H9 (cell line): ENCODE measurements around the gene PRR7. TPM values are rescaled to one million over a fixed set of nuclear protein-coding genes. Genes with fewer than 3 reads are reported as not detected.

Source experiments
- DNase-seq: peaks from one replicate; pipeline ENCODE4 v3.0.0-alpha.2; 2017
- H2AFZ ChIP-seq: one replicate; pipeline ENCODE4 v1.6.1; 2013; ENCODE audit warnings: mild to moderate bottlenecking, low read length, control low read depth, moderate library complexity
- H2AK5ac ChIP-seq: 2 replicates; pipeline ENCODE4 v1.6.1; 2013; ENCODE audit warnings: low read length, control low read depth, mixed read lengths; ENCODE audit not compliant: insufficient read length
- H2BK120ac ChIP-seq: one replicate; pipeline ENCODE4 v1.6.1; 2013; ENCODE audit warnings: low read depth, mild to moderate bottlenecking, low read length, control low read depth, inconsistent platforms; ENCODE audit not compliant: poor library complexity, severe bottlenecking
- H2BK12ac ChIP-seq: 2 replicates; pipeline ENCODE4 v1.6.1; 2013; ENCODE audit warnings: low read length, control low read depth, mixed read lengths, low read depth; ENCODE audit not compliant: insufficient read length
- H2BK15ac ChIP-seq: 2 replicates; pipeline ENCODE4 v1.6.1; 2013; ENCODE audit warnings: low read depth, low read length, control low read depth
- H2BK20ac ChIP-seq: one replicate; pipeline ENCODE4 v1.6.1; 2013; ENCODE audit warnings: low read depth, mild to moderate bottlenecking, low read length, control low read depth, inconsistent platforms; ENCODE audit not compliant: poor library complexity, severe bottlenecking
- H2BK5ac ChIP-seq: 2 replicates; pipeline ENCODE4 v1.6.1; 2013; ENCODE audit warnings: low read length, control low read depth, mixed read lengths; ENCODE audit not compliant: insufficient read length
- H3K14ac ChIP-seq: 2 replicates; pipeline ENCODE4 v1.6.1; 2013; ENCODE audit warnings: low read length, control low read depth; ENCODE audit not compliant: insufficient read depth
- H3K18ac ChIP-seq: 2 replicates; pipeline ENCODE4 v1.6.1; 2013; ENCODE audit warnings: low read depth, mild to moderate bottlenecking, mixed read lengths, low read length, control low read depth; ENCODE audit not compliant: insufficient read length
- H3K23ac ChIP-seq: 2 replicates; pipeline ENCODE4 v1.6.1; 2013; ENCODE audit warnings: low read length, control low read depth, mixed read lengths, low read depth; ENCODE audit not compliant: insufficient read length
- H3K23me2 ChIP-seq: 2 replicates; pipeline ENCODE4 v1.6.1; 2013; ENCODE audit warnings: low read depth, mild to moderate bottlenecking, mixed read lengths, low read length, control low read depth; ENCODE audit not compliant: insufficient read length, poor library complexity, severe bottlenecking
- H3K27ac ChIP-seq: 2 replicates; pipeline ENCODE4 v1.5.1; 2013; ENCODE audit warnings: low read length, control low read depth, mixed read lengths, low read depth; ENCODE audit not compliant: insufficient read length
- H3K27me3 ChIP-seq: 2 replicates; pipeline ENCODE4 v1.6.1; 2013; ENCODE audit warnings: low read length, control low read depth, inconsistent platforms; ENCODE audit not compliant: insufficient read depth
- H3K4ac ChIP-seq: 2 replicates; pipeline ENCODE4 v1.6.1; 2013; ENCODE audit warnings: low read depth, mild to moderate bottlenecking, control low read depth, inconsistent platforms, low read length, moderate library complexity
- H3K4me1 ChIP-seq: 2 replicates; pipeline ENCODE4 v1.6.1; 2013; ENCODE audit warnings: low read length, control low read depth, inconsistent platforms; ENCODE audit not compliant: insufficient read depth
- H3K4me2 ChIP-seq: 2 replicates; pipeline ENCODE4 v1.6.1; 2013; ENCODE audit warnings: low read length, control low read depth, mixed read lengths; ENCODE audit not compliant: insufficient read length, insufficient read depth
- H3K56ac ChIP-seq: 2 replicates; pipeline ENCODE4 v1.6.1; 2013; ENCODE audit warnings: low read depth, mild to moderate bottlenecking, mixed read lengths, low read length, control low read depth; ENCODE audit not compliant: insufficient read length
- H3K79me1 ChIP-seq: 2 replicates; pipeline ENCODE4 v1.6.1; 2013; ENCODE audit warnings: low read depth, mild to moderate bottlenecking, moderate library complexity, low read length, control low read depth, inconsistent platforms; ENCODE audit not compliant: insufficient read depth, poor library complexity, severe bottlenecking
- H3K79me2 ChIP-seq: 2 replicates; pipeline ENCODE4 v1.6.1; 2013; ENCODE audit warnings: low read length, control low read depth, inconsistent platforms; ENCODE audit not compliant: insufficient read depth
- H3K9ac ChIP-seq: 2 replicates; pipeline ENCODE4 v1.6.1; 2013; ENCODE audit warnings: low read length, control low read depth, mixed read lengths; ENCODE audit not compliant: insufficient read length; ENCODE audit errors: extremely low read depth
- H3K9me3 ChIP-seq: one replicate; pipeline ENCODE4 v1.6.1; 2013; ENCODE audit warnings: low read depth, low read length, inconsistent platforms; ENCODE audit not compliant: control insufficient read depth
- H3T11ph ChIP-seq: one replicate; pipeline ENCODE4 v1.6.1; 2013; ENCODE audit warnings: mild to moderate bottlenecking, low read length, control low read depth, inconsistent platforms
- H4K20me1 ChIP-seq: one replicate; pipeline ENCODE4 v1.6.1; 2013; ENCODE audit not compliant: control insufficient read depth, insufficient read length, insufficient read depth
- H4K5ac ChIP-seq: 2 replicates; pipeline ENCODE4 v1.6.1; 2013; ENCODE audit warnings: low read depth, mild to moderate bottlenecking, mixed read lengths, low read length, control low read depth; ENCODE audit not compliant: insufficient read length
- H4K8ac ChIP-seq: replicated peaks from 2 replicates; pipeline ENCODE4 v1.6.1; 2013; ENCODE audit warnings: low read length, control low read depth, mixed read lengths, low read depth; ENCODE audit not compliant: insufficient read length
- H4K91ac ChIP-seq: 2 replicates; pipeline ENCODE4 v1.6.1; 2013; ENCODE audit warnings: low read depth, mild to moderate bottlenecking, moderate library complexity, mixed read lengths, low read length, control low read depth; ENCODE audit not compliant: insufficient read length
- H3K27ac Mint-ChIP-seq, 3 experiments: 2 replicates in 2 of 3; 3 replicates in 1 of 3; pipeline ENCODE4 v1.8.0; 2020 to 2021; ENCODE audit warnings: mixed read lengths in 3 of 3, mild to moderate bottlenecking in 1 of 3, moderate library complexity in 1 of 3
- H3K27me3 Mint-ChIP-seq: 2 replicates; pipeline ENCODE4 v1.8.0; 2021; ENCODE audit warnings: low read depth, mild to moderate bottlenecking, moderate library complexity, mixed read lengths
- H3K36me3 Mint-ChIP-seq, 3 experiments: 2 replicates in 2 of 3; 3 replicates in 1 of 3; pipeline ENCODE4 v1.8.0; 2020 to 2021; ENCODE audit warnings: low read depth in 3 of 3, mixed read lengths in 3 of 3; ENCODE audit not compliant: insufficient read depth in 1 of 3
- H3K4me1 Mint-ChIP-seq, 2 experiments: 2 replicates each; pipeline ENCODE4 v1.8.0; 2020; ENCODE audit warnings: mixed read lengths in 2 of 2
- H3K4me3 Mint-ChIP-seq, 2 experiments: 2 replicates in 1 of 2; 3 replicates in 1 of 2; pipeline ENCODE4 v1.8.0; 2020 to 2021; ENCODE audit warnings: mild to moderate bottlenecking in 2 of 2, mixed read lengths in 2 of 2, moderate library complexity in 1 of 2
- H3K9me3 Mint-ChIP-seq, 2 experiments: 2 replicates in 1 of 2; 3 replicates in 1 of 2; pipeline ENCODE4 v1.8.0; 2020; ENCODE audit warnings: mild to moderate bottlenecking in 2 of 2, mixed read lengths in 2 of 2, moderate library complexity in 1 of 2
- WGBS: extraction: QIAGEN DNeasy Blood & Tissue Kit; methylation state at CpG from one replicate; pipeline ENCODE4 v1.1.7; 2013; ENCODE audit warnings: missing lambda C conversion rate, low lambda C conversion rate, mixed read lengths; ENCODE audit not compliant: insufficient read length; ENCODE audit errors: extremely low coverage; 5-methylcytosine and 5-hydroxymethylcytosine counted together
- total RNA-seq: library from RNA; stranded (reverse); gene quantifications from 2 replicates; pipeline ENCODE4 v1.2.1, GENCODE V29; 2021
- TF ChIP-seq, protein P1 (sequence below): fragments of 200-600 bp; sonication (generic); conservative IDR thresholded peaks from 3 replicates; pipeline ENCODE4 v1.8.0; 2021; ENCODE audit warnings: antibody characterized with exemption, mild to moderate bottlenecking

PRR7 gene
- total RNA-seq, 1 experiment from 2014 or later: 9.6 TPM

GRCh38 chr5:177487144-177487543, 40.5 kb downstream of the PRR7 start:
- Histone ChIP-seq H2AK5ac (no peak overlapping the region), H3K27ac (no peak overlapping the region), H3K14ac (no peak overlapping the region), H3K9ac (no peak overlapping the region), H3K27me3 (no peaks in the 10 kb centered on the region), H2BK5ac (no peak overlapping the region), H4K5ac (no peak overlapping the region), H3K4ac (no peak overlapping the region), H4K20me1 (no peaks in the 10 kb centered on the region), H3K56ac (no peak overlapping the region), H3K23ac (no peak overlapping the region), H4K91ac (no peak overlapping the region), H2BK12ac (no peak overlapping the region), H2AFZ (no peak overlapping the region), H3T11ph (no peak overlapping the region), H3K18ac (no peak overlapping the region), H2BK120ac (no peak overlapping the region), H3K4me1 (no peaks in the 10 kb centered on the region; the same call in 1 of the 2 replicates), H3K79me1 (no peaks in the 10 kb centered on the region), H3K79me2 (no peaks in the 10 kb centered on the region), H4K8ac (no peak overlapping the region), H3K23me2 (no peaks in the 10 kb centered on the region), H3K9me3 (no peaks in the 10 kb centered on the region), H2BK15ac (no peak overlapping the region), H2BK20ac (no peak overlapping the region), H3K4me2 (no peak overlapping the region)
- TF ChIP-seq, protein P1, sequence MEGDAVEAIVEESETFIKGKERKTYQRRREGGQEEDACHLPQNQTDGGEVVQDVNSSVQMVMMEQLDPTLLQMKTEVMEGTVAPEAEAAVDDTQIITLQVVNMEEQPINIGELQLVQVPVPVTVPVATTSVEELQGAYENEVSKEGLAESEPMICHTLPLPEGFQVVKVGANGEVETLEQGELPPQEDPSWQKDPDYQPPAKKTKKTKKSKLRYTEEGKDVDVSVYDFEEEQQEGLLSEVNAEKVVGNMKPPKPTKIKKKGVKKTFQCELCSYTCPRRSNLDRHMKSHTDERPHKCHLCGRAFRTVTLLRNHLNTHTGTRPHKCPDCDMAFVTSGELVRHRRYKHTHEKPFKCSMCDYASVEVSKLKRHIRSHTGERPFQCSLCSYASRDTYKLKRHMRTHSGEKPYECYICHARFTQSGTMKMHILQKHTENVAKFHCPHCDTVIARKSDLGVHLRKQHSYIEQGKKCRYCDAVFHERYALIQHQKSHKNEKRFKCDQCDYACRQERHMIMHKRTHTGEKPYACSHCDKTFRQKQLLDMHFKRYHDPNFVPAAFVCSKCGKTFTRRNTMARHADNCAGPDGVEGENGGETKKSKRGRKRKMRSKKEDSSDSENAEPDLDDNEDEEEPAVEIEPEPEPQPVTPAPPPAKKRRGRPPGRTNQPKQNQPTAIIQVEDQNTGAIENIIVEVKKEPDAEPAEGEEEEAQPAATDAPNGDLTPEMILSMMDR: no peak
- no peak for DNase-seq
- H3K27me3 Mint-ChIP-seq: no peaks in the 10 kb centered on the region; the same call in none of the 2 replicates
- H3K4me3 Mint-ChIP-seq: no peak overlapping the region
- H3K4me1 Mint-ChIP-seq: peaks cover 3 to 11% of the 10 kb centered on the region in 2 experiments; a peak in 3 of 4 replicates
- H3K9me3 Mint-ChIP-seq: no peaks in the 10 kb centered on the region; a peak in 1 of 5 replicates
- 0 out of 7 replicates have a peak overlapping the region, but pooled peaks of 1 of the 3 experiments have one; percentile 53 for H3K27ac Mint-ChIP-seq
- WGBS: no CpG with 5 or more reads among the region's 8 CpGs
- H3K36me3 Mint-ChIP-seq: peaks cover 44 to 86% (median 84%) of the 10 kb centered on the region in 3 experiments
